Natural killer cell (primary cell): ENCODE data around the gene ADCY9. TPM values are rescaled to one million over a fixed set of nuclear protein-coding genes. Genes with fewer than 3 reads are reported as not detected.

Experiments used
- ATAC-seq, 3 donors: fragments of 150-1000 bp in 2 of 3; fragments of 200-7000 bp in 1 of 3; cut with Tn5 transposase; 1 replicate in 1 of 3; 2 replicates in 2 of 3; pipeline ENCODE4 v1.10.0; 2021; ENCODE audit warnings: mild to moderate bottlenecking in 2 of 3, moderate library complexity in 2 of 3
- DNase-seq, 2 donors: peaks; one replicate each; pipeline versions ENCODE4 v3.0.0 to v3.0.0-alpha.2; 2013 to 2021; ENCODE audit warnings: mixed read lengths in 1 of 2
- H3K27ac ChIP-seq: one replicate; pipeline ENCODE4 v1.5.1; 2013; ENCODE audit warnings: mild to moderate bottlenecking, low read length
- H3K27me3 ChIP-seq: one replicate; pipeline ENCODE4 v1.6.1; 2013; ENCODE audit warnings: low read length; ENCODE audit not compliant: control insufficient read depth, insufficient read depth
- H3K36me3 ChIP-seq: one replicate; pipeline ENCODE4 v1.6.1; 2013; ENCODE audit warnings: low read length; ENCODE audit not compliant: control insufficient read depth, insufficient read depth
- H3K4me1 ChIP-seq: one replicate; pipeline ENCODE4 v1.6.1; 2013; ENCODE audit warnings: low read length; ENCODE audit not compliant: control insufficient read depth, insufficient read depth
- H3K4me3 ChIP-seq: one replicate; pipeline ENCODE4 v1.5.1; 2013; ENCODE audit warnings: low read length
- H3K9me3 ChIP-seq: one replicate; pipeline ENCODE4 v1.6.1; 2013; ENCODE audit warnings: low read length; ENCODE audit not compliant: control insufficient read depth, insufficient read depth
- H3K27ac Mint-ChIP-seq, 2 donors: one replicate each; pipeline ENCODE4 v1.8.0; 2022; ENCODE audit warnings: mild to moderate bottlenecking in 2 of 2, mixed read lengths in 2 of 2, moderate library complexity in 1 of 2
- H3K27me3 Mint-ChIP-seq, 2 donors: one replicate each; pipeline ENCODE4 v1.8.0; 2022; ENCODE audit warnings: low read depth in 2 of 2, mixed read lengths in 2 of 2
- H3K36me3 Mint-ChIP-seq: one replicate; pipeline ENCODE4 v1.8.0; 2022; ENCODE audit warnings: mixed read lengths
- H3K4me1 Mint-ChIP-seq, 2 donors: one replicate each; pipeline ENCODE4 v1.8.0; 2022; ENCODE audit warnings: mixed read lengths in 2 of 2
- H3K4me3 Mint-ChIP-seq: one replicate; pipeline ENCODE4 v1.8.0; 2022; ENCODE audit warnings: mild to moderate bottlenecking, moderate library complexity, mixed read lengths
- H3K9me3 Mint-ChIP-seq, 2 donors: one replicate each; pipeline ENCODE4 v1.8.0; 2022; ENCODE audit warnings: mixed read lengths in 2 of 2
- CTCF ChIP-seq: fragments of 200-600 bp; IDR thresholded peaks from one replicate; pipeline ENCODE4 v1.8.0; 2022; ENCODE audit warnings: antibody characterized with exemption
- WGBS: methylation state at CpG from one replicate; pipeline ENCODE4 v1.1.7; 2013; ENCODE audit warnings: missing lambda C conversion rate; ENCODE audit not compliant: insufficient coverage; 5-methylcytosine and 5-hydroxymethylcytosine counted together
- intact Hi-C: fragments of 100-400 bp; cut with micrococcal nuclease; formaldehyde crosslinking; loops from one replicate; pipeline ENCODE4 v1.14.2; 2022
- total RNA-seq, 4 donors: library from RNA; stranded (reverse); fragments of 120-200 nt in 1 of 4; gene quantifications; one replicate each; pipeline versions ENCODE4 v1.2.3 to v1.2.4, GENCODE V29; 2013 to 2022

ADCY9 gene
- total RNA-seq, 3 donors from 2014 or later (not counting 1 experiment from before 2014, with no cell fraction given): 28.0 to 52.4 (median 38.3) TPM

GRCh38 chr16:4090351-4090851 lies 25.8 kb downstream of the ADCY9 start:
- H3K27me3 ChIP-seq: no peaks in the 10 kb centered on the region
- no peak overlapping the region for H3K27ac ChIP-seq
- no peaks in the 10 kb centered on the region for H3K9me3 Mint-ChIP-seq
- intact Hi-C loops: no loop called here
- no peaks in the 10 kb centered on the region for H3K27me3 Mint-ChIP-seq
- H3K4me3 ChIP-seq: no peak overlapping the region
- ATAC-seq (peak in 1 of 3 donors; percentile 21), DNase-seq (no peak)
- no peaks in the 10 kb centered on the region for H3K36me3 Mint-ChIP-seq
- no peak for TF ChIP-seq CTCF
- H3K27ac Mint-ChIP-seq: peak overlapping the region in 1 of 2 donors; percentile 78
- no peaks in the 10 kb centered on the region for H3K36me3 ChIP-seq
- peaks cover 7 to 40% of the 10 kb centered on the region in 2 donors for H3K4me1 Mint-ChIP-seq
- H3K4me3 Mint-ChIP-seq: no peak overlapping the region
- peaks cover 5% of the 10 kb centered on the region for H3K4me1 ChIP-seq
- H3K9me3 ChIP-seq: no peaks in the 10 kb centered on the region
- WGBS: 18% methylated on average over 10 of the region's 12 CpGs

- H3K27me3 ChIP-seq: no peaks in the 10 kb centered on the region
- no peak for DNase-seq
- Mint-ChIP-seq H3K27ac (peak overlapping the region in 1 of 2 donors; percentile 78), H3K4me1 (peaks cover 7 to 40% of the 10 kb centered on the region in 2 donors), H3K27me3 (no peaks in the 10 kb centered on the region), H3K4me3 (no peak overlapping the region), H3K36me3 (no peaks in the 10 kb centered on the region), H3K9me3 (no peaks in the 10 kb centered on the region)
- intact Hi-C loops: no loop called here
- no peak overlapping the region for H3K27ac ChIP-seq
- no peak overlapping the region for H3K4me3 ChIP-seq
- H3K36me3 ChIP-seq: no peaks in the 10 kb centered on the region
- no peak for TF ChIP-seq CTCF
- peaks cover 3% of the 10 kb centered on the region for H3K4me1 ChIP-seq
- WGBS: 95% methylated on average over 7 of the region's 7 CpGs
- no peaks in the 10 kb centered on the region for H3K9me3 ChIP-seq
- no peak for ATAC-seq
These were observed 26.4 kb downstream of the ADCY9 start for GRCh38 chr16:4089811-4090301.

- ATAC-seq (no peak), DNase-seq (no peak)
- H3K27me3 ChIP-seq: no peaks in the 10 kb centered on the region
- no peaks in the 10 kb centered on the region for H3K9me3 ChIP-seq
- intact Hi-C loops: no loop called here
- Mint-ChIP-seq H3K9me3 (no peaks in the 10 kb centered on the region), H3K27ac (peak overlapping the region in 1 of 2 donors; percentile 78), H3K27me3 (no peaks in the 10 kb centered on the region), H3K4me3 (no peak overlapping the region), H3K36me3 (no peaks in the 10 kb centered on the region), H3K4me1 (peaks cover 3 to 40% of the 10 kb centered on the region in 2 donors)
- no peak overlapping the region for H3K4me3 ChIP-seq
- TF ChIP-seq CTCF: no peak
- H3K27ac ChIP-seq: no peak overlapping the region
- no peaks in the 10 kb centered on the region for H3K36me3 ChIP-seq
- WGBS: 92% methylated on average over 15 of the region's 15 CpGs
- peaks cover 3% of the 10 kb centered on the region for H3K4me1 ChIP-seq
These were observed 26.9 kb downstream of the ADCY9 start for GRCh38 chr16:4089251-4089810.
